HG02588 (cell line): ENCODE data around the gene TNIP1.

Experiments used
- ATAC-seq: cut with Tn5 transposase; IDR thresholded peaks from one replicate; pipeline ENCODE4 v1.9.1; 2021; ENCODE audit warnings: mild to moderate bottlenecking, moderate library complexity; ENCODE audit not compliant: unreplicated experiment

Gene TNIP1

DNA sequence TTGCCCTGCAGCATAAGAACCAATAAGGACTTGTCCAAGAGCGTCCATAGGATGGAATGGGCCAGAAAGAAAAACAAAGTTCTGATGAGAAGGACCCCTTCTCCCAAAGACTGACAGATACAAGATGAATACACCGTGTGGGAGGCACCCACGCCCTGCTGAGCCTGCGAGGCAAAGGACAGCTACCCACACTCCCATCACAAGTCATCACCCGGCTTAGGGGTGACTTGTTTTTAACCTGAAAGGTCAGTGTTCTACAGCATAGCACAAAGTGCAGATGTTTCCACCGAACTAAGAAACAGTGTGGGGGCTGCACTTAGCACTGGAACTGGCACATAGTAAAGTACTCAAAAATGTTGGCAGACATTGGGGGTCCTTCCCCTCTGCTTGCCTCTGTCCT lies 13.9 kb downstream of the TNIP1 start:
- no peak for ATAC-seq

GRCh38 chr5:151065609-151066008 lies 15.2 kb downstream of the TNIP1 start:
- no peak for ATAC-seq

GRCh38 chr5:151064916-151065499 lies 15.8 kb downstream of the TNIP1 start:
- no peak for ATAC-seq

DNA sequence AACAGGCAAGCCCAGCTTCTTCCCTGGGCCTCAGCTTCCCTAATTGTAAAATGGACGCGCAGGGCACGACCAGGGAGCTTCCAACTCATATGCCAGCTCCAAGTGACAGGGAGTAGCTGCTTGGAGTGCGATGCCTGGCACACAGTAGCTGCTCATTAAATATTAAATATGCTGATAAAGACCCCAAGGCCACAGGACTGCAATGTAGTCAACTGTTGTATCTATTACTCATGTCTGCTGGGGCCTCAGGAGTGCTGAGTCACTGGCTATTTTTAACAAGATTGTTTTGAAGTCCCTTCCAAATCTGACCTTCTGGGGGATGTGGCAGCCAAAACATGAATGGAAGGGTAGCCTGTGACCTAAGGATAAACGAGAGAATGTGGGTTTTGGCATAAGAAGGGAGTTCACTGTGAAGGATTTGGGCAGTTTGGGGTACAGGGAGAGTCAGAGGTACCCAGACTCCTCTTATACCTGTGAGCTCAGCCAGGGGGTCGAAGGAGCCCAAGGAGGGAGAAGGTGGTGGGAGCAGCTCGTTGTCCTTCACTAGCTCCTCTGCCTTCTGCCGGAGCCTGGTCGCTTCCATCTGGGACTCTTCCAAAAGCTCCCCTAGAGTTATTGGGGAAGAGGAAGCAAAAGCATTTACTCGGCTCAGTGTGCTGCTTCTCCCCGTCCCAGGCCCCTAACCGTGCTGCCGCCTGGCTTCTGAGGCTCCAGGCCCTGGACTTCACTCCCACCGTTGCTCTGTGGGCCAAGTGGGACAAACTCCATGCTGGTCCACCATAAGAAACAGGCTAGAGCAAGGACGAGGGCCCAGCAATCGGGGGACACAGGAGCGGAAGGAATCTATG lies 17.5 kb downstream of the TNIP1 start:
- no peak for ATAC-seq

GRCh38 chr5:151062405-151063141 lies 18.3 kb downstream of the TNIP1 start:
- ATAC-seq: no peak

DNA sequence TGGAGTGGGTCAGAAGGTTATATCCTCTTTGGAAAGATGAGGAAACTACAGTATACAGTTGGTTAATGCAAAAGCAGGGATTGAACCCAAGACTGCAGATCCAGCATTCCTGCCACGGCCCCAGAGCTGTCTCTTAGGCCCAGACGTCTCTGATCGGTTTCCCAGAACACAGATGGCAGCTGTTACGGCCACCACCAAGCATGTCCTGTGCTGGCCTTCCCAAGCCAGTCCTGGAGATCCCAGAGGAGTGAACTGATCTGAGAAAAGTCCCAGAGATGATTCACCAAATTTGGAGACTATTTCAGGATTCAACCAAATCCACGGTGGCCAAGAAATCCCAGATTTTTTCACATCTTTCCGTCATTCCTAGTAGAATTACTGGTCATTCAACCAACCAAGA lies 20.1 kb downstream of the TNIP1 start:
- ATAC-seq: no peak

DNA sequence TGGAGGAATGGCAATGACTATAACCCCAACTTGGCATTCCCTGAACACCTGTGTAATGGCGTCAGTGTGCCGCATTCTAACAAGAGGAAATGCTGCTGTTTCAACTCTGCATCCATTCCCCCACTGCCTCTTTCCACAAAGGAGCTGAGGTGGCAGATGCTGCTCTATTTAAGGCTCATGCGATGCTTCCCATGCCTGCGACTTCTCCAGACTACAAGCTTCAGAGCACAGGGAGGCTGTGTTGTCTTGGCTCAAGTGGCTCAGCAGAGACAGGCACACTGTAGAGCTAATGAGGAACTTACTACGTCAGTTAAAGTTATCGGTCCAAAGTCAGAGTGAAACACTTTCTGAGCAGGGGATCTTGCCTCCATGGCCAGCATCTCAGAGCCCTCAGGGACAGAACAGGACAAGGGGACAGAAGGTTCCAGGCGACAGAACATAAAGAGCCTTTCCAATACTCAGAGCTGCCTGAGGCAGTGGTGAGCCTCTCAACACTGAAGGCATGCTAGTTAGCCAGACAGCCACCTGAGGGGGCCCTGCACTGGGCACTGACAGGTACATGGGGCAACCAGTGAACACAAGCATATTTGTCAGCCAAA lies 21.8 kb downstream of the TNIP1 start:
- ATAC-seq: no peak

DNA sequence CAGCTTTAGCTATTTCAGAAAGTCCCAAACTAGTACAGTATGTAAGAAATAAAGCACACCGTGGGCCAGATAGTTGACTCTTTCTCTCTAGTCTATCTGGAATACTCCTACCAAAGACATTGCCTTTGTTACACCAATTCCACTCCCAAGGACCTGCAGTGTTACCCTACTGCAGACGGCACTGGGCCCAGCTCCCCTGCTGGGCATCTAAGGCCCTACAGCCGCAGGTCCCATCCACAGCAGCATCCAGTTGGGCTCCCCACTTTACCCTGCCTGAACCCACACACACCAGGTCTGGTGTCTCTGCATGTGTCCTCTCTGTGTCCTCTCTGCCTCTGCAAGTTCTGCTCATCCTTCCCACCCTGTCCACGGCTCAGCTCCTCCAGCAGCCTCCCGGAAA lies 22.5 kb downstream of the TNIP1 start:
- no peak for ATAC-seq

GRCh38 chr5:151056379-151057325 lies 24.2 kb downstream of the TNIP1 start:
- no peak for ATAC-seq

DNA sequence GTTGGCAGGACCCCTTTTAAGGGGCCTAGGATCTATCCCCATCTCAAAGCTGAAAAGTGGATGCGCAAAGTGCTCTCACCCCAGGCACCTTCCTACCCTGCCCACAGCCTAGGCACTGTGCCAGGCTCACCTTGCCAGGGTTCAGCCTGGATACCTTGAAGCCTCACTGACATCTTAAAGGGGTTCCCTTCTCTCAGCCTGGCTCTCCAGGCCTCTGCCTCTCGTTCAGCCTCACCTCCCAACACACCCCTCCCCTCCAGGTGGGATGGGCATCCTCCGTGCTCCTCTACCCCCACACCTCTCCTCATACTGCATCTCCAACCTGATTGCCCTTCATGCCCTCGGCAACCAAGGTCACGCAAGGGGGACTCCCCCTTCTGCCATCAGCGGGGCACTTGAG lies 25.5 kb downstream of the TNIP1 start:
- ATAC-seq: no peak

DNA sequence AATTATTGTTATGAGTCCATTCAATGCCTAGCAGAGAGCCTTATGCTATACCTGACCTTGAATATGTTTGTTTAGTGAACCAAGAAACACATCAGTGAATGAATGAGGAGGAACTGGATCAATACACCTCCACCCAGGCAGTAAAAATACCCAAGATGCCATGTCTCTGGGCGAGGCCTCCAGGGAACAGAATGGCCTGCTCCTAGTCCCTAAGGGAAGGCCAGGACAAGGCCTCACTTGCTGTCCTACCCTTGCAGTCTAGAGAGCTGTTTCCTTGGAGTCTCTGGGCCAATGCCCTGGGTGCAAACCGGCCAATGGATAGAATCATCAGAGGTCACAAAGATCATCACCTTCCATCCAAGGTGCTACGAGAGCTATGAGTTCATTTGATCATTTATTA lies 26.1 kb downstream of the TNIP1 start:
- ATAC-seq: no peak

DNA sequence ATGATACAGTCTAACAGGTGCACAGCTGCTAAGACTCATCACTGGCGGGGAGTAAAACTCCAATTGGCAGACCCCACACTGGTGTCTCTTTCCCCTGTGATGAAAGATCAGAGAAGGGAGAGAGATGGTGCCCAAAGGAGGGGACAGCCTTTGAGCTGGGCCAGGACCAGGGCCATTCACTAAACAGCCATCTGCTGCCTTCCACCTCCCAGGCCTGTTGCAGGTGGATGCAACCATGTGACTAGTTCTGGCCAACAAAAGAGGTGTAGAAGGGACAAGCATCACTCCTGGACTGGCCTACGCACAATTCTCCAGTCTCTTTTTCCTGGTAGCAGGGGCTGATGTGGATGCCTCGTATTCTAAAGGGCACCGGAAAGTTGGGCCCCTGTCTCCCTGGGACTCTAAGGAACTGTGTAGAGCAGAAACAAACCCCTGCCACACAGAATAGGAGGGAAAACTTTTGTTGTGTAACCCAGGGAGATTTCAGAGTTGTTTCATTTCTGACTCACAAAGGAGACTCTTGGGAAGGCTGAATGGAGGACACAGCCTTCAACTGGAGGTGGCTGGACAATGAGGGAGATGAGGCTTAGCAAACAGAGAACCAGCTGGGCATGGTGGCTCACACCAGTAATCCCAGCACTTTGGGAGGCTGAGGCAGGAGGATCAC lies 26.9 kb downstream of the TNIP1 start:
- no peak for ATAC-seq

- ATAC-seq: no peak
Measured at GRCh38 chr5:151052836-151053235, 28.0 kb downstream of the TNIP1 start.

DNA sequence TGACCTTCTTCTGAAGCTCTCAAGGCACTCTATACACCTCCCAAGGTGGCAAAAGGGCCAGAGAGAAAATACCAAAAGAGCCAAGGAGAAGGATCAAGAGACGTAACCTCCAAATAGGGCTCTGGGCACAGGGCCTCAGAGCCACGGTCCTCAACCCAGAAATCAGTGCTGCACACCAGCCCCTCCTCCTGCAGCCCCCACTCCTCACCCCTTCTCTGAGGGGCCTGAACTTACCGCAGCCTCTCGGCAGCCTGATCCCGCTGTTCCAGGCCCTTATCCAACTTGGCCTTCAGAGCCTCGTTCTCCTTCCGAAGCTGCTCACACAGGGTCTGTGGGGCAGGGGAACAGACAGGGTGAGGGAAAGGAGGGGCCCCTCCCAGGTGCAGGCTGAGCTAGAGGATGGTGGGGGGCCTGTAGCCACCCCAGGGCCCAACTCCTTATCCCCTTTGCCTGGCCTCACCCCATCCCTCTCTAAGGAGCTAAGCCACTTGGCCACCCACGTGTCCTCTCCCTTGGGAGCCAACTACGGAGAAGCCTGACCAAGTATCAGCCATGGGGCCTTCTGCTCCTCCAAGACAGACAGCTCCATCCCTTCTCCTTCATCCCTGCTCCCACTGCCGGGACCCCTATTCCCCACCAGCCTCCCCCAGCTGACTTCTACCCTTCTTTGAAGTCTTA lies 28.8 kb downstream of the TNIP1 start:
- peak; percentile 3 for ATAC-seq

DNA sequence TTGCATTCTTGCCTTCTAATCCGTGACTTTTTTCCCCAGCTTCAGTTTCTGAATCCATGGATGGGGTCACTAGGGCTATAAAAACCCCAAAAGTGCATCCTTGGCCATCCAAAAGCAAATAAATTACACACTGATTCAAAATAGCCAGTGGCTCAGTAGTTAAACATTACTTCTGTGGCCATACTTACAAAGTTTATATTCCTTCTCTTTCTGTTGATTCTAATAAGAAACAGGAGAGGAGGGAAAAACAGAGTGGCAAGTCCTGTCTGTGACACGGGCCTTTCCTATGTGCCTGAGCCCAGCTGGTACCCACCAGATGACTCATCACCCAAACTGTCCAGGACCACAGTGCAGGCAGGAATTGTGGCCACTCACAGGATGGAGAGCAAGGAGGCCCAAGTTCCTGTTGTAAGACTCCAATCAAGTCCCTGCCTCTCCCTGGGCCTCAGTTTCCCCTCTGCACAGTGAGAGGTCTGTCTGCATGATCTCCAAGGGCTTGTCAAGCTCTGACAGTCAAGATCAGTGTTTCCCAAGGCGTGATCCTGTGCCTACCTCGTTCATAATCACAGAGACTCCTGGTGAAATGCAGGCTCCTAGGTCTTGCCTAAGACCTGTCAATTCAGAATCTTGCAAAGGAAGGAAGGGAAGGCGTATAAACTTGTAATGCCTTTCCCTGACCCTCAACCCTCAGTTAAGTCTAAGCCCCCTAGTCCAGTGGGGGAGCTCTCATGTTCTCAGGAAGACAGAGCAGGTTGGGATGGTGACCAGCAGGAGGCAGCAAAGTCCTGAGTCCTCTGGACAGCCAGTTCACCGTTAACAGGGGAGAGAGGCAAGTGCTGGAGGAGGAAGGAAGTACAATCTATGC lies 29.5 kb downstream of the TNIP1 start:
- peak; percentile 67 for ATAC-seq

DNA sequence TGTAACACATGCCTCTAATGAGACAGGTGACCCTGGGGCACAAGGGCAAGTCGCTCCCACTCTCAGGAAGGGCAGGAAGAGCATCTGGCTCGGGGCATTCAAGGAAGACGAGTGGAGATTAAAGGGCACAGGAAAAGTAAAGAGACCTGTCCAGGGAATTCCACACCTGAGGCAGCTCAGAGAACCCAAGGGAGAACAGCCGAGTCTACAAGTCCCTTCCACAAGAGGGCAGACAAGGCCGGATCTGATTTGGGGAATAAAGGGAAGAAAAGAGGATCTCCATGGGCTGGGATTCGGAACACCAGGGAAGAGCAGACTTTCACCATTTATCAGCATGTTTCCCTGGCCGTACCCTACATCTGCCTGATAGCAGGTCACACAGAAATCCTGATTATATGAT lies 32.3 kb downstream of the TNIP1 start:
- ATAC-seq: no peak

DNA sequence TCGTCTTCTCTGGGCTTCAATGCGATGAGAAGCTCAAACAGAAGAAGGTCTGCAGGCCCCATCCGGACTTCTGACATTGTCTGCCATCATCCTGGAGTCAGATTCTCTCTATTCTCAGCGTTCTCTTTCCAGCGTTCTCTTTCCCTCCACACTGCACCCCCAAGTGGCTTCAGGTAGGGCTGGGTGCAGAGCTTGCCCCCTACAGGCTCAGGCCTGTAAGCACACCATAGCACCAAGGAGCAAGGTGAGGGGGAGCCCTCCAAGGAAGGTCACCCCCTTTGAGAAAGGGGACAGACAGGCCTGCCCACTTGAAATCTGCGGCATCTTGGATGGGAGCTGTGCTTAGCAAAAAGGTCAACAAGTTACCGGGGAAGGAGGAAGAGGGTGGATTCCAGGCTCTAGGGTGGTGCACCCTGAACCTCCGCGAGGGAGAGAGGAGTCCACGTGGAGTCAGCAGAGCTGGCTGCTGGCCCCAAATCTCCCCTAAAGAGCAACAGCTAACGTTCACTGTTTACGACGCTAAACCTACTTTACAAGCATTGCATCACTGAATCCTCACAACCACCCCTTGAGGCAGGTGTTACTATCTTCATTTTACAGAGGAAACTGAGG lies 32.9 kb downstream of the TNIP1 start:
- ATAC-seq: peak; percentile 50
